ENCODE data around the gene CCDC60. TPM values are rescaled to one million over a fixed set of nuclear protein-coding genes. Genes with fewer than 3 reads are reported as not detected.
A peak's percentile ranks its signal among the peaks of the same experiment; 100 is the strongest.

CCDC60 gene
- total RNA-seq, 1 experiment from 2014 or later: not detected

DNA sequence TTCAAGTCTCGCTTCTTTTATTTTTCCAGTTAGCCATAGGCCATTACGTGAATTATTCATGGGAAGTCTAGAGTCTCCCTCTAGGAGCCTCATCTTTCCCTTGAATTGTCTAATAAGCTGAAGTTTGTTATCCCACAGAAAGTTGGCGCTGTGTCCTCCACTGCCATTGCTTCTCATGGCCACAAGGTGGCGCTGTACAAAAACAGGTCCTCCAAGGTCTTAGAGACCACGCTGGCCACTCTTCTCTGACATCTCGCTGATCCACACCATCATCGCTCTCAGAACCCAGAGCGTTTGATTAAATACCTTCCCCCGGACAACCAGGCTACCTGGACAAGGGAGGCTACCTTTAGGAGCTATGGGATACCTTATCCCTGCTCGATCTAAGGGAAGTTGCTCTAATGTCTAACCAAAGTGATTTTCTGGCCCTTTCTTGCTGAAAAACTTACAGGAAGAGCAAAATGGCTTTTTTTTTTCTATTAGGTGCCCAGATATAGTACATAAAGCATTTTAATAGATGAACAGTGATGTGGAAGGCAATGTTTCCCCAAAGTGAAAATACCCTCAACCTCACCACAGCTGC lies 110.0 kb downstream of the CCDC60 start:
- CTCF ChIA-PET: interaction anchor here (0.5 to 1.2 kb wide), 9 partner anchors 29 to 1461 kb away, joined by 3 to 7 read pairs (median 4); partner anchors contain the start of gene PRKAB1
- Mint-ChIP-seq H3K27ac (ENCODE audit: unreplicated experiment) (no peak overlapping the region), H3K27me3 (ENCODE audit: unreplicated experiment) (peaks cover 48% of the 10 kb centered on the region), H3K9me3 (ENCODE audit: low read depth, unreplicated experiment) (no peaks in the 10 kb centered on the region), H3K4me3 (ENCODE audit: low read depth, unreplicated experiment) (no peak overlapping the region), H3K4me1 (ENCODE audit: low read depth, unreplicated experiment) (no peaks in the 10 kb centered on the region), H3K36me3 (ENCODE audit: insufficient read depth, unreplicated experiment) (no peaks in the 10 kb centered on the region)
- peak; percentile 52 for DNase-seq
- TF ChIP-seq CTCF (IDR thresholded peaks at IDR 0.05; ENCODE audit: unreplicated experiment): peak; percentile 93
- intact Hi-C loops (cut with micrococcal nuclease; ENCODE audit: unreplicated experiment): loop anchor here (1.0 to 2.0 kb wide), 2 partner anchors 100 to 205 kb away; no protein-coding TSS in a partner anchor
- no TSS peak for BruUV-seq (replicated peaks)

GRCh38 chr12:119446459-119446858 lies 111.9 kb downstream of the CCDC60 start:
- DNase-seq: no peak
- intact Hi-C loops (cut with micrococcal nuclease; ENCODE audit: unreplicated experiment): no loop called here
- CTCF ChIA-PET: interaction anchor here (0.6 kb wide), 1 partner anchor 62 kb away, joined by 3 read pairs; no protein-coding TSS in a partner anchor
- TF ChIP-seq CTCF (IDR thresholded peaks at IDR 0.05; ENCODE audit: unreplicated experiment): no peak
- no peak overlapping the region for H3K4me3 Mint-ChIP-seq (ENCODE audit: low read depth, unreplicated experiment)
- no peaks in the 10 kb centered on the region for H3K4me1 Mint-ChIP-seq (ENCODE audit: low read depth, unreplicated experiment)
- no peak overlapping the region for H3K27ac Mint-ChIP-seq (ENCODE audit: unreplicated experiment)
- H3K9me3 Mint-ChIP-seq (ENCODE audit: low read depth, unreplicated experiment): no peaks in the 10 kb centered on the region
- no TSS peak for BruUV-seq (replicated peaks)
- H3K27me3 Mint-ChIP-seq (ENCODE audit: unreplicated experiment): peaks cover 66% of the 10 kb centered on the region
- H3K36me3 Mint-ChIP-seq (ENCODE audit: insufficient read depth, unreplicated experiment): no peaks in the 10 kb centered on the region

- Mint-ChIP-seq H3K4me1 (ENCODE audit: low read depth, unreplicated experiment) (no peaks in the 10 kb centered on the region), H3K27me3 (ENCODE audit: unreplicated experiment) (peaks cover 66% of the 10 kb centered on the region), H3K27ac (ENCODE audit: unreplicated experiment) (no peak overlapping the region), H3K4me3 (ENCODE audit: low read depth, unreplicated experiment) (no peak overlapping the region), H3K9me3 (ENCODE audit: low read depth, unreplicated experiment) (no peaks in the 10 kb centered on the region), H3K36me3 (ENCODE audit: insufficient read depth, unreplicated experiment) (no peaks in the 10 kb centered on the region)
- no TSS peak for BruUV-seq (replicated peaks)
- CTCF ChIA-PET: no interaction called here
- intact Hi-C loops (cut with micrococcal nuclease; ENCODE audit: unreplicated experiment): no loop called here
- TF ChIP-seq CTCF (IDR thresholded peaks at IDR 0.05; ENCODE audit: unreplicated experiment): no peak
- no peak for DNase-seq
These were observed 112.6 kb downstream of the CCDC60 start for GRCh38 chr12:119447126-119447525.

GRCh38 chr12:119447618-119448017 lies 113.1 kb downstream of the CCDC60 start:
- intact Hi-C loops (cut with micrococcal nuclease; ENCODE audit: unreplicated experiment): no loop called here
- no peaks in the 10 kb centered on the region for H3K36me3 Mint-ChIP-seq (ENCODE audit: insufficient read depth, unreplicated experiment)
- no peak overlapping the region for H3K4me3 Mint-ChIP-seq (ENCODE audit: low read depth, unreplicated experiment)
- no peaks in the 10 kb centered on the region for H3K4me1 Mint-ChIP-seq (ENCODE audit: low read depth, unreplicated experiment)
- H3K27ac Mint-ChIP-seq (ENCODE audit: unreplicated experiment): no peak overlapping the region
- TF ChIP-seq CTCF (IDR thresholded peaks at IDR 0.05; ENCODE audit: unreplicated experiment): no peak
- CTCF ChIA-PET: no interaction called here
- H3K27me3 Mint-ChIP-seq (ENCODE audit: unreplicated experiment): peaks cover 66% of the 10 kb centered on the region
- DNase-seq: no peak
- no peaks in the 10 kb centered on the region for H3K9me3 Mint-ChIP-seq (ENCODE audit: low read depth, unreplicated experiment)
- BruUV-seq (replicated peaks): no TSS peak

Data from Calu3 (cell line).